ENCODE results near the gene NAGPA. TPM values are rescaled to one million over a fixed set of nuclear protein-coding genes. Genes with fewer than 3 reads are reported as not detected.
"Not testable (repeated sequence)": the region's sequence is repeated elsewhere in the genome, so short reads cannot be mapped to it uniquely, and the experiment has no call there.

The NAGPA gene
- total RNA-seq, 1 donor from 2014 or later = 7.1 TPM

DNA sequence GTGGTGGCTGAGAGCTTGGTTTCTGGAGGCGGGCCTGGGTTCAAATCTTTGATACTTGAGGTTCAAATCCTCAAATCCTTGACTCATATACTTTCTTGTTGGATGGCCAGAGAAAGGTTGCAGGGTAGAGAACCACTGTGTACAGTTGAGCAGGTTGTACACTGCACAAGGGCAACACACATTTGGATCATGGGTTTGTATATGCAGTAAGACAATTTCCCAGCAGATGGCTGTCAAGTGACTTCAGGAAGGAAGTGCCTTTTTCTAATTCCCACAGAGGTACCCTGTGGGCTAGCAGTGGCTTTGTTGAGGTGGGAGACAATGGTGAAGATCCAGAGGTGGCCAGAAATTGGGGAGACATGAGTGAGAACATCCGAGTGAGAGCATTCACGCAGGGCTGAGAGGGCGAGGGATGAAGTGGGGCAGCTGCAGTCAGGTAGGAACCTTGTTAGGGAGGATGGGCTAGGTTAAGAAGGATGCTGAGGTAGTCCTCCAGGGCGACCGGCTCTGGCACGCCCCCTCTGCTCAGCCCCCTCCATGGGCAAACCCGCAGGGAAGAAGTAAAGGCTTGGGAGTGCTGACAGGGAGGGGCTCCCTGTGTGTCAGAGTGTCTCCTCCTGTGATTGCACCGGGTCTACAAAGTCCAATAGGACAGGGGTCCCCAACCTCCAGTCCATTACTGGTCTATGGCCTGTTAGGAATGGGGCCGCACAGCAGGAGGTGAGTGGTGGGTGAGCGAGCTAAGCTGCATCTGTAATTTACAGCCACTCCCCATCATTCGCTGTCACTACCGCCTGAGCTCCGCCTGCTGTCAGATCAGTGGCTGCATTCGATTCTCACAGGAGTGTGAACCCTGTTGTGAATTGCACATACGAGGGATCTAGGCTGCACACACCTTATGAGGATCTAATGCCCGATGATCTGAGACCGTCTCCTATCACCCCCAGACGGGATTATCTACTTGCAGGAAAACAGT lies 29.3 kb upstream of the NAGPA start:
- ATAC-seq = no peak

DNA sequence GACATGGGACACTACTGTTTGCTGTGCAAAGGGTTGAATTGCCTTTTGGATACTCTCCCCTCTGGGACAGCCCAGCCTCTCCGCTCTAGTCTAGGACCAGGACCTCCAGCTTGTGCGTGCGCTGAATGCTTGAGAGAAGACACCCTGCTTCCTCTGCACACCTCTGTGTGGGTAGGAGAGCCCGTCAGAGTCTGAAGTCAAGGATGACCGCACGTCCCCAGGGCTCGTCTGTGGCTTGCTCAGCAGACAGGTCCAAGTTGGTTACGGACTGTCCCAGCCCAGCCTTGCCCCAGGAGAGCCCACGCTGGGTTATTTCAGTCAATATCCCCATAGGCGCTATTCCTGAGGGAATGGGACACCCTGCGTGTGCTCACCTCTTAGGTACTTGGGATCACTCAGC lies 28.3 kb upstream of the NAGPA start:
- DNase-seq (ENCODE audit: low spot score) = no peak
- no peak for ATAC-seq

More for the DNA sequence above, 29.3 kb upstream of the NAGPA start:
- no peak for DNase-seq (ENCODE audit: low spot score)

DNA sequence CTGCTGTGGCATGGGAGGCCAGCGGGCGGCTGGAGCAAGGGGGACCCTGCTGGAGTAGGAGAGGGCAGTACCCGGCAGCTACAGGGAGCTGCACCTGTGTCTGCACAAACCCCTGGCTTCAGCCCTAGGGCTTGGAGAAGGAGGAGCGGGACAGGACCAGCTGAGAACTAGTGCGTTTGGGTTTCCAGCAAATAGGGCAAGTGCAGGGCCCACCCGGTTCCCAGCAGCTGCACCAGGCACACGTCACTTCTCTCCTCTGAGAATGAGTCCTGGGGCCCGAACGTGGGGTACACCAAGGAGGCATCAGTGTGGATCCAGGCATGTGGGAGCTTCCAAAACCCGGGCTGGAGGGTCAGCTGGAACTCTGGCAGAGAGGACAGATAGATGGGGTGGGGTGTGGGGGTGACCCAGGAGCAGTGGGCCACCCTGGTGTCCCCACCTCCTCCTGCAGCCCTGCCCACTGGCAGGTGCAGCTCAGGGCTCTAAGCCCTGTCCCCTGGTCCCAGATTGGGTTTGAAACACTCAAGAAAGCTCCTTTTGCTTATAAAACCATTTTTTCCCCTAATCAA lies 26.4 kb upstream of the NAGPA start:
- no peak for DNase-seq (ENCODE audit: low spot score)
- no peak for ATAC-seq

DNA sequence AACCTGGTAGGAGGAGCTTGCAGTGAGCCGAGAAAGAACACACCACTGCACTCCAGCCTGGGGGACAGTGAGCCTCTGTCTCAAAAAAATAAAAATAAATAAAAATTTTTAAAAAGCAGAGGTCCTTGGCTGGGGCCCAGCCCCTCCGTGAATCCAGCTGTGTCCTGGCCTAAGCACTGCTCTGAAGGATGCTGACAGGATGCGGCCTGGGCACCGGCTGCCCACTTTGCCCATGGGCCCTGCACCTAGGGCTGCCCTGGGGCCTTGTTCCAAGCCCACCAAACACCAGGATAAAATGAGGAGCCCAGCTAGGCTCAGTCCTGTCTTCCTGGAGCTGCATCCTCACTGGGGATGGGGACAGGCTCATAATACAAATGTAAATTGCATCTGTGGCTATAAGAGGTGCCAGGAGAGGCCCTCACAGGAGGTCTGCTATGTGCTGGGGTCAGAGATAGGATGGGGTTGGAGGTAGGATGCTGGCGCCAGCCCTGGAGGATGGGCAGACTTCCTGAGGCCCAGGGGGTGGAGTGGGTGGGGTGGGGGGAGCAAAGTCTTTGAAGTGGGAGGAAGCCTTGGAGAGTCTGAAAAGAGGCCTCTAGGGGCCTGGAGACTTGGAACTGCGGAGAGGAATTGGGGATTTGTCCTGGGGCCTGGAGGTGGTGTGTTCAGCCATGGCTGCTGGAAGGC lies 25.8 kb upstream of the NAGPA start:
- no peak for DNase-seq (ENCODE audit: low spot score)

DNA sequence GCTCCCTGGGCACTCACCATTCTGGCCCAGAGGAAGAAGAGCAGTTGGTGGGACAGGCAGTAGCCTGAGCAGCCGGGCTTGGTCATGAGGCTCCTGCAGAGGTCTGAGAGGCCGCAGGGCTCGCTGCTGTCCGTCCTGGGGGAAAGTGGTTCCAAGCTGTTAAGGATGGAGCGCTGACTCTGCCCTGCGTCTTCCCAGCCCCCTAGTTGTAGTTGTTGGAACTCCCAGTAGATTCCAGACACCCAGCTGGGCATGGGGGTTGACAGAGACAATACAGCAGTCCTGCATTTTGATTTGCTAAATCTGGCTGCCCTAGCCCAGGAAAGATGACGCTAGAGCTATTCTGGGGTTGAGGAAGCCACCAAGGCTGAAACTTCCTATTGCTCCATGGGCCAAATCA lies 24.7 kb upstream of the NAGPA start:
- ATAC-seq = no peak

More for the DNA sequence above, 25.8 kb upstream of the NAGPA start:
- no peak for ATAC-seq

DNA sequence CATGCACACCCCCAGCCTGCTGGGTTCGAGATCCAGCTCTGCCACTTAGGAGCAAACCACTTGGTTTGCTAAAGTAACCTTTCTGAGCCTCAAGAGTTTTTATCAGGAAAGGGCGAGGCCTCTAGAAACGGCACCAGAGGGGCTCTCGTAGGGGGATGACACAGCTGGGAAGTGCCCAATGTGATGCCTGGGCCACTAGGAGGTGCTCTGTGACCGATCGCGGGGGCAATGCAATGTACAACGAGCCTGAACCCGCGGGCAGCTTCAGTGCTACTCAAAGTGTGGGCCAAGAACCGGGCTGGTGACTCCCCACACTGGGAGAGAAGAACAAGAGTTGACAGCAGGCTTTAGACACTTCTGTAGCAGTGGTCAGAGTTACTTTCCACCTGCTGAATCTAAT lies 22.6 kb upstream of the NAGPA start:
- DNase-seq (ENCODE audit: low spot score) (no peak), ATAC-seq (peak; percentile 40)

More for the DNA sequence above, 24.7 kb upstream of the NAGPA start:
- no peak for DNase-seq (ENCODE audit: low spot score)

DNA sequence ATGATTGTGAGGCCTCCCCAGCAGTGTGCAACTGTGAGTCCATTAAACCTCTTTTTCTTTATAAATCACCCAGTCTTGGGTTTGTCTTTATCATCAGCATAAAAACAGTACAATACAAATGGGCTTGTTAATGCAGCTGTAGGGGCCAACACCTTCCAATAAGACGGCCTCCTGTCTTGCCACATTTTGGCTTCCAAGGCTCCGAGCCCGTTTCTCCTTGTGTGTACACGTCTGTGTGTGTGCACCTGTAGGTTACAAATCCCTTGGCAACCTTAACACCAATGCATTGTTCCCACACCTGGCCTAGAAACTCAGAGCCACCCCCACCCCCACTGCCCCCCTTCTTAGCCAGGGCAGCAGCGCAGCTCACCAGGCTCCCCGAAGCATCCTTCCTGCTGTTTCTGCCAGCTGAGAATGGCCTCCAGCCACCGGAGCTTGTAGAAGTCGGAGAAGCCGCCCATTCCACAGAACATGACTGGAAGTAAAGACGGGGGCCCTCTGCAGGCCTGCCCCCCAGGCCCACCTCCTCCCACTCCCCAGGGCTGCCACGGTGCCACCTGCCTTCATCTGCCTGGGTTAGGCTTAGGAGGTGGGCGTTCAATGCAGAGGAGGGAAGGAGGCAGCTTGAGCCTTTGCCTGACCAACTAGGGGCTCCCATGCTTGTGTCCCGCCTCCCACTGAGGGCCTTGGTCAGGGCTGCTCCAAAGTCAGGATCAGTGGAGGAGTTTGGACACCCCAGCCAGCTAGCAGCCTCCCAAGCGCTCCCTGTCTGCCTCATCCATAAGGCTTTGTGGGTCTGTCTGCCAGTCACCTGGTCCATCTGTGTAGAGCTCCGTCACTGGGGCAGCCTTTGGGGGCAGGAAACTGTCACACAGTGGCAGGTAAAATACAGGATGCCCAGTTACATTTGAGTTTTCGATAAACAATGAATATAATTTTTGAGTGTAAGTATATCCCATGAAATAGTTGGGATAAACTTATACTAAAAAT lies 21.4 kb upstream of the NAGPA start:
- ATAC-seq = no peak

DNA sequence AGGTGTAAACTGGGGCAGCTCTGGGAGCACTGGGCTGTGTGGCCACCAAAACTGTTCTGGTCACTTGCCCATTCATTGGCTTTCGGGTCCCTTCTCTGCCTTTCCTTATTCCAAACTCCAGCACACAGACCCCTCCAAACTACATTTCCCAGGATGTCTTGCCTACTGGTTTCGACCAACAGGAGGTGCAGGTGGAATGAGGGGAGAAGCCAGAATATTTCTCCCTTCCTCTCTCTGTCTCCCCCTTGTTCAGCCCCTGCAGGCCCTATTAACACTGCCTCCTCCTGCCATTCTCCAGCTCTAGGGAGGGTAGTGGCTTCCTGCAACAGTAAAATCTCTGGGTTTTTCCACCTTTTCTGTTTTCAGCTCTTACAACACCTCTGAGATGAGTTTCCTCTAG lies 13.2 kb upstream of the NAGPA start:
- DNase-seq (ENCODE audit: low spot score) (no peak), ATAC-seq (no peak)

More for the DNA sequence above, 21.4 kb upstream of the NAGPA start:
- DNase-seq (ENCODE audit: low spot score) = no peak

DNA sequence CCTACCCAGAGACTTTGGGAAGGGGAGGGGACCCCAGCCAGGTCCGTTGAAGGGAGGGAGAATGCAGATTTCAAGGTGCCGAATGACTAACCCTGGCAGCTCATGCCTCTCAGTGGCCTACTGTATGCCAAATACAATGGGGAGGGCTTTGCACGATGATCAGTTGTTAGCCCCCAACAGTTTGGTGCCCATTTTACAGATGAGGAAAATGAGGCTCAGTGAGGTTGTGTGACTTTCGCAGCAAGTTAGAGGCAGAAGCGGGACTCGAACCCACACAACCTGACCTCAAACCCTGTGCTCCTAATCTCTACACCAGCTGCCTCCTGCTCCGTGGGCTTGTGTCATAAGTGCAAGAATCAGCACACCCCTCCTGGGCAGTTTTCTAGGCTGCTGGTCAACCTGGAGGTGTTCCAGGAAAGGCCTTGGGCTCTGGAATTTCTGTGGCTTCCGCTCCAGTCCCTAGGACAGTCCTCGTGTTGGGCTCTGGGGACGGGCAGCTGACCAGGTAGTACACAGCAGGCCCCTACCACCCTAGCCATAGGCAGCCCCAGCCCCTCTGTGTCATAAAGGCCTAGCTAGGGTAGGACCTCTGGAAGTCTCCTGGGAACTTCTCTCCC lies 11.9 kb upstream of the NAGPA start:
- ATAC-seq (no peak), DNase-seq (ENCODE audit: low spot score) (no peak)

DNA sequence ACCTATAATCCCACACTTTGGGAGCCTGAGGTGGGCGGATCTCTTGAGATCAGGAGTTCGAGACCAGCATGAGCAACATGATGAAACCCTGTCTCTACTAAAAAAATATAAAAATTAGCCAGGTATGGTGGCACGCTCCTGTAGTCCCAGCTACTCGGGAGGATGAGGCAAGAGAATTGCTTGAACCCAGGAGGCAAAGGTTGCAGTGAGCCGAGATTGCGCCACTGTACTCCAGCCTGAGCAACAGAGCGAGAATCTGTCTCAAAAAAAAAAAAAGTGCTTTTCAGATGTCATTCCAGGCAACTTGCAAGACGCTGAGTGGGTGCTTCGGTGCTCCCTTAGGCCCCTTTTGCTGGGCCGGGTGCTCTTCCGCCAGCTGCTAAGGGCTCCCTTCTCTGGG lies 10.8 kb upstream of the NAGPA start:
- not testable (repeated sequence) for ATAC-seq; DNase-seq (ENCODE audit: low spot score)

DNA sequence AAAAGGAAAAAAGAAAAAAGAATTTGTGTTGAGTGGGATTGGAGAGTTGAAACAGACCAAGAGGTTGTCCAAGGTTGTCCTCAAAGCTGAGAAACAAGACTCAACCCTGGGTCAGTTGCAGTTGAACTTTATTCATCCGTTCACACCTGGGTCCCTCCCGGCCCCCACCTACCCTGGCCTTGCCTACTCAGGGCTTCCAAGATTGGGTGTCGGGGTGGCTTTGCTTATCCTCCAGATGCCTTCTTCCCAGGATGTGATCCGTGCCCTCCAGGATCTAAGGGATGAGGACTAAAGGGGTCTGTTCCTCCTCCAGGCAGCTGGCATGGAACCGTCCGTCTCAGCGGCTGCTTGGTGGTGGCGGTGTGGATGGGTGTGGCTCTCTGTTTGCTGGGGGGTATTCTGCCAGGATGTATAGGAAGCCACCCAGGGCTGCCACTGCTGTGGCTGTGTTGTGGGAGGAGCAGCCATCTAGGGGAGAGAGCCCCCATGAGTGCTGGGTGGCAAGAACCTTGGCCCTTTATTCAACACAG lies 10.3 kb upstream of the NAGPA start:
- no peak for ATAC-seq
- no peak for DNase-seq (ENCODE audit: low spot score)

DNA sequence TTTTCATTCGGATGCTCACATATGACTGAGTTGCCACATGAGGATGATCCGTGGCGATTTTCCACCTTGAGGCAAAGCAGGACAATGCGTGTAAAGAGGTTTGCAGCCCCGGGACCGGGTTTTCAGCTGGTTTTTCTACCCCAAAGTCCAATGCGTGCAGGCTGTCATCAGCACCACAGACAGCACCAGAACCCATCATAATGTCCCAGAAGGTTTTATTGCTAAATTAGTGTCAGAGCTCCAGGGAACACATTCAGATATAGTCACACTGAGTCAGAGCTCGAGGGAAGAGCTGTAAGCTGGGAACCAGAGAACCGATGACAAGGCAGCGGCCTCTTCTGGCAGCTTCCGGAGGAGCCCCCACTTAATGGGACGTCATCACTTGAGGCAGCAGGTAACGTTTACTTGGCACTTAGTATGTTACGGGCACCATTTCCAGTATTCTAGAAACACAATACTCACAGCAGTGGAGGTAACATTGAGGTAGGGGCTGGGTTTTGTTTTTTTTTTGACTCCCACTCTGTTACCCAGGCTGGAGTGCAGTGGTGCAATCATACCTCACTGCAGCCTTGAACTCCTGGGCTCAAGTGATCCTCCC lies 8.9 kb upstream of the NAGPA start:
- ATAC-seq (no peak), DNase-seq (ENCODE audit: low spot score) (no peak)

DNA sequence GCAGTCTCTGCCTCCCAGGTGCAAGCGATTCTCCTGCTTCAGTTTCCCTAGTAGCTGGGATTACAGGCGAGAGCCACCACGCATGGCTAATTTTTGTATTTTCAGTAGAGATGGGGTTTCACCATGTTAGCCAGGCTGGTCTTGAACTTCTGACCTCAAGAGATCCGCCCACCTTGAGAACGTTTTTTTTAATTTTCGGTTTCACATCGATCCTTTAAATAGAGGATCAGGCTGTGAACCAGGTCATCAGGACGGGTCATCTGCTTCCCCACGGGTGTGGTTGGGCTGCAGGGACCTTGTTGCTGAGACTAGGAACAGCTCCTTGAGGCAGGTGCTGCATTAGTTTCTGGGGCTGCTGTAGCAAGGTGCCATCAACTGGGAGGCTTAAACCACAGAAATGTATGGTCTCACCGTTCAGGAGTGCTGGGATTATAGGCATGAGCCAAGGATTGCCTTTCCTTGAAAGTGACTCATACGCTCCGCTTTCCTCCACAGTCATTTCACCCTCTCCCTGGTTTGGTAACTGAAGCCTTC lies 7.9 kb upstream of the NAGPA start:
- ATAC-seq (no peak), DNase-seq (ENCODE audit: low spot score) (no peak)

DNA sequence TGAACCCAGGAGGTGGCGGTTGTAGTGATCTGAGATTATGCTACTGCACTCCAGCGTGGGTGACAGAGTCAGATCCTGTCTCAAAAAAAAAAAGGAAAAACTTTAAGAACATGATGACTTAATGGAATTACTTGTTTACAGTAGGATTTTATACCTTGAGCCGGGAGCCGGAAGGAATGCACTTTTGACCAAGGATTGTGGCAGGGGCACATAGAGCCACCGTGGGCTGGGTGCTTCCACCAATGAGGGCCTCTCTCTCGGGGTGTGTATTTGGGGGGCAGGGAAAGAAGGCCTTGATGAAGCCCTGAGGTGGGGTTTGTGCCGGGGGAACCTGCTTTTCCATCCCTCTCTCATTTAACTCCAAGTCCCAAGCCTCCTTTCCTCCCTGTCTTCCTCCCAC lies 6.7 kb upstream of the NAGPA start:
- ATAC-seq = no peak
- DNase-seq (ENCODE audit: low spot score) = no peak

DNA sequence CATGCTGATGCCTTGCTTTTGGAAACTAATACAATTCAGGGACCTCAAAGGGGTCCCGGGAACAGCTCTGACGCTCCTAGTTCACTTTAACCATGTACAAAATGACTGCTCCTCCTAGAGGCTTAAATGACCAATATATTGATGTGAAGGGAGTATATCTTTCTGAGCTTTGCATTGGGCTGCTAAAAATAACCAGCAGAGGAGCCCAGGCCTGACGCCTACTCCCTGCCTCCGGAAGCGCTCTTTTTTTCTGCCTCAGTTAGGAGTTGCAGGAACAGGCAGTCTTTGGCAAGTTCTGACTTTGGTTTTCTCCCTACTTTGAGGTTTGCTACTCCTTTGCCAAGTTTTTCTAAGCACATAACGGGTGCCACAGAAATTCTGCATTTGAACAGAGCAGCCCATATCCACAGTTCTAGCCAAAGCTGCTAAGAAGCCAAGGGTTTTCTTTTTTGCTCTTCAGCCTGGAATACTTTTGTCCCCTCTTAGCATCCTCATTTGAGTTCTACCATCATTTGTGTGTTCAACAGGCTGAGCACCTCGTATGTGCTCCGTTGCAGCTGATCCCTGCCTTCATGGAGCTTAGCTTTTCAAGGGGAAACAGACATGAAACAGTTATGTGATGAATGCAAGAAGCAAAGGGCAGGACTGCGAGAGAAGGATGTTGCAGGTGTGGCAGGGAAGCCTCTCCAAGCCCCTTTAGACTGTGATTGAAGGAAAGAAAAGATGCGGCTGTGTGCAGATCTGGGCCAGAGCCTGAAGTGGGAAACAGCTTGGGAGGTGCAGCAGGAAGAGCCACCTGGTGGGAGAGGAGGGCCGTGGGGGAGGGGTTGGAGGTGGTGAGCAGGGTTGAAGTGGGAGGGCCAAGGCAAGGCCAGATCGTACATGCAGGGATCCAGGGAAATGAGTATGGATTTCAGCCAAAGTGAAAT lies 2.8 kb upstream of the NAGPA start:
- no peak for DNase-seq (ENCODE audit: low spot score)
- ATAC-seq = no peak

DNA sequence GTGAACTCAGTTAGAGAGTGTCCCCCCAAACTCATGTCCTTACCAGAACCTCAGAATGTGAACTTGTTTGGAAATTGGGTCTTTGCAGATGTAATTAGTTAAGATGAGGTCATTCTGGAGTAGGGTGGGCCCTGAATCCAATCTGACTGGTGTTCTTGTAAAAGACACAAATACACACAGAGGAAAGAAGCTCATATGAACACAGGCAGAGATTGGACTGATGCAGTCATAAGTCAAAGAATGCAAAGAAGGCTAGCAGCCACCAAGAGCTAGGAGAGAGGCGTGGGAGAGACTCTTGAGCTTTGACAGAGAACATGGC lies 2.1 kb upstream of the NAGPA start:
- no peak for DNase-seq (ENCODE audit: low spot score)
- ATAC-seq = no peak

DNA sequence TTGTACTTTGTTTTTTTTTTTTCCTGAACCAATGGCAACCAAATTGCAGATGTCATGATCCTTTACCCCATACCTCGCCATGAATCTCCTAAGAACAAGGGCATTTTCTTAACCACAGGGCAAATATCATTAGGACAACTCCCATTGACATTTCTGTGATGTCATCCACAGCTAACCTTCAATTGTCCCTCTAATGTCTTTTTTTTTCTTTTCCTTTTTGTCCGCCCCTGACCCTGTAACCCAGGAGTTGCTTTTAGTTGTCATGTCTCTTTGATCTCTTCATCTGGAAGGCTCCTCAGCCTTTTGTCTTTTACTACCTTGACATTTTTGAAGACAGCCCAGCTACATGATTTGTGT lies 410 bp upstream of the NAGPA start:
- ATAC-seq (no peak), DNase-seq (ENCODE audit: low spot score) (no peak)

DNA sequence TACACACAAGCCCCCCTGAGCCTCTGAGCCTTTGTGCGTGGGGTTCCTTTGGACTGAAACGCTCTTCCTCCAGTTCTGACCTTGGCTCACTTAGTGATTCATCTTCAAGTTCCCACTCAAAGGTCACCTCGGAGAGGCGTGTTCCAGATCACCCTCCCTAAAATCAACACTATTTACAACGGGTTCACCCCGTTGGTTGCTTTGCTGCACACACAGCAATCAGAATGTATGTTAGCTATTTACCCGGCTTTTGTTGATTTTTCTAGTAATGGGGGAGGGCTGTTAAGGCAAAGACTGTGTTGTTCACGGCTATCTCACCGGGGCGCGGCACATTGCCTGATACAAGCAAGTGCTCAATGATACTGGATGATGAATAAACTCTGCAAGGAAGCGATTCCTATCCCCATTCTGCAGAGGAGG lies 977 bp downstream of the NAGPA start:
- DNase-seq (ENCODE audit: low spot score) (no peak), ATAC-seq (no peak)
